HepG2 (cell line): Measurements from ENCODE around the gene PCED1B.

ENCODE experiments used
- BRCA1 ChIP-seq: sonication (generic); formaldehyde crosslinking; IDR thresholded peaks from 2 replicates; pipeline ENCODE4 v1.4.0; 2020; ENCODE audit warnings: missing genetic modification reagents
- HDAC1 ChIP-seq: sonication (generic); formaldehyde crosslinking; IDR thresholded peaks from 2 replicates; pipeline ENCODE4 v1.5.1; 2020; ENCODE audit warnings: mild to moderate bottlenecking, missing genetic modification reagents
- NONO ChIP-seq, 2 experiments: fragments of 450-650 bp in 1 of 2; sonication (generic) in 1 of 2; formaldehyde crosslinking in 1 of 2; IDR thresholded peaks in 1 of 2; conservative IDR thresholded peaks in 1 of 2; 2 replicates each; pipeline versions ENCODE4 v1.6.1 to v1.8.0; 2017 to 2022; ENCODE audit warnings: mild to moderate bottlenecking in 1 of 2, missing genetic modification reagents in 1 of 2, moderate library complexity in 1 of 2
- SAFB2 ChIP-seq: sonication (generic); formaldehyde crosslinking; IDR thresholded peaks from 2 replicates; pipeline ENCODE4 v1.5.1; 2020; ENCODE audit warnings: missing genetic modification reagents, low read depth, mild to moderate bottlenecking, borderline replicate concordance
- ZNF263 ChIP-seq: sonication (generic); formaldehyde crosslinking; IDR thresholded peaks from 2 replicates; pipeline ENCODE4 v1.4.0; 2020; ENCODE audit warnings: missing genetic modification reagents
- ZNF280D ChIP-seq: sonication (generic); formaldehyde crosslinking; IDR thresholded peaks from 2 replicates; pipeline ENCODE4 v1.5.1; 2020; ENCODE audit warnings: mild to moderate bottlenecking, missing genetic modification reagents
- ZNF3 ChIP-seq: IDR thresholded peaks from 2 replicates; pipeline ENCODE4 v1.7.0; 2017; ENCODE audit warnings: inconsistent platforms
- TF ChIP-seq, protein P1 (sequence below): sonication (generic); formaldehyde crosslinking; IDR thresholded peaks from 2 replicates; pipeline ENCODE4 v1.5.0; 2020; ENCODE audit warnings: mild to moderate bottlenecking, missing genetic modification reagents, moderate library complexity
- TF ChIP-seq, protein P2 (sequence below): sonication (generic); formaldehyde crosslinking; IDR thresholded peaks from 2 replicates; pipeline ENCODE4 v1.9.0; 2021; ENCODE audit warnings: missing genetic modification reagents, borderline replicate concordance

DNA sequence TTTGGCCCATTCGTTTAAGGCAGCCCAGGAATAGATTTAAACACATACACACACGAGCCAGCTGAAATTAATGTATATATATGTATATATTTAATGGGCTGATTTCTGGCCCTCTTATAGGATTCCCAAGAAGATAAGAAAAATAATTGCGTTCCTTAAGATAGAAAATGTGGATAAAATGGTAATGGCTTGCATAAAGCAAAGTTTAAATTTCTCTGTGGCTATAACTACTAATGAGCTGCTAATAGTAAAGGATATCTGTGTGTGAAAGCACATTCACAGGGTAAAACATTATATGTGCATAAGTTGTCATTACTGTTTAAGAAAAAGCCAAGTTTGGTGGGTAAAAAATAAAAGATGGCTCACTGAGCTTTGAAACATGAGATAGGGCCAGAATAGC, 134.0 kb downstream of the PCED1B start:
- TF ChIP-seq ZNF3 (CRISPR knock-in tag) (no peak), SAFB2 (no peak), HDAC1 (CRISPR knock-in tag) (no peak), ZNF263 (CRISPR knock-in tag) (no peak), NONO (IDR thresholded peaks at IDR 0.05) (no peak), NONO (CRISPR knock-in tag; conservative IDR thresholded peaks at IDR 0.05) (no peak), BRCA1 (no peak), ZNF280D (CRISPR knock-in tag) (no peak)
- TF ChIP-seq, protein P1, sequence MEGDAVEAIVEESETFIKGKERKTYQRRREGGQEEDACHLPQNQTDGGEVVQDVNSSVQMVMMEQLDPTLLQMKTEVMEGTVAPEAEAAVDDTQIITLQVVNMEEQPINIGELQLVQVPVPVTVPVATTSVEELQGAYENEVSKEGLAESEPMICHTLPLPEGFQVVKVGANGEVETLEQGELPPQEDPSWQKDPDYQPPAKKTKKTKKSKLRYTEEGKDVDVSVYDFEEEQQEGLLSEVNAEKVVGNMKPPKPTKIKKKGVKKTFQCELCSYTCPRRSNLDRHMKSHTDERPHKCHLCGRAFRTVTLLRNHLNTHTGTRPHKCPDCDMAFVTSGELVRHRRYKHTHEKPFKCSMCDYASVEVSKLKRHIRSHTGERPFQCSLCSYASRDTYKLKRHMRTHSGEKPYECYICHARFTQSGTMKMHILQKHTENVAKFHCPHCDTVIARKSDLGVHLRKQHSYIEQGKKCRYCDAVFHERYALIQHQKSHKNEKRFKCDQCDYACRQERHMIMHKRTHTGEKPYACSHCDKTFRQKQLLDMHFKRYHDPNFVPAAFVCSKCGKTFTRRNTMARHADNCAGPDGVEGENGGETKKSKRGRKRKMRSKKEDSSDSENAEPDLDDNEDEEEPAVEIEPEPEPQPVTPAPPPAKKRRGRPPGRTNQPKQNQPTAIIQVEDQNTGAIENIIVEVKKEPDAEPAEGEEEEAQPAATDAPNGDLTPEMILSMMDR (CRISPR knock-in tag), result no peak
- TF ChIP-seq, protein P2, sequence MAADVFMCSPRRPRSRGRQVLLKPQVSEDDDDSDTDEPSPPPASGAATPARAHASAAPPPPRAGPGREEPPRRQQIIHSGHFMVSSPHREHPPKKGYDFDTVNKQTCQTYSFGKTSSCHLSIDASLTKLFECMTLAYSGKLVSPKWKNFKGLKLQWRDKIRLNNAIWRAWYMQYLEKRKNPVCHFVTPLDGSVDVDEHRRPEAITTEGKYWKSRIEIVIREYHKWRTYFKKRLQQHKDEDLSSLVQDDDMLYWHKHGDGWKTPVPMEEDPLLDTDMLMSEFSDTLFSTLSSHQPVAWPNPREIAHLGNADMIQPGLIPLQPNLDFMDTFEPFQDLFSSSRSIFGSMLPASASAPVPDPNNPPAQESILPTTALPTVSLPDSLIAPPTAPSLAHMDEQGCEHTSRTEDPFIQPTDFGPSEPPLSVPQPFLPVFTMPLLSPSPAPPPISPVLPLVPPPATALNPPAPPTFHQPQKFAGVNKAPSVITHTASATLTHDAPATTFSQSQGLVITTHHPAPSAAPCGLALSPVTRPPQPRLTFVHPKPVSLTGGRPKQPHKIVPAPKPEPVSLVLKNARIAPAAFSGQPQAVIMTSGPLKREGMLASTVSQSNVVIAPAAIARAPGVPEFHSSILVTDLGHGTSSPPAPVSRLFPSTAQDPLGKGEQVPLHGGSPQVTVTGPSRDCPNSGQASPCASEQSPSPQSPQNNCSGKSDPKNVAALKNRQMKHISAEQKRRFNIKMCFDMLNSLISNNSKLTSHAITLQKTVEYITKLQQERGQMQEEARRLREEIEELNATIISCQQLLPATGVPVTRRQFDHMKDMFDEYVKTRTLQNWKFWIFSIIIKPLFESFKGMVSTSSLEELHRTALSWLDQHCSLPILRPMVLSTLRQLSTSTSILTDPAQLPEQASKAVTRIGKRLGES, result no peak
